K562 (cell line): Measurements from ENCODE around the gene LYPLA2. TPM values are rescaled to one million over a fixed set of nuclear protein-coding genes. Genes with fewer than 3 reads are reported as not detected.

ENCODE experiments used
- ARID3A ChIP-seq: IDR thresholded peaks from 2 replicates; pipeline ENCODE4 v1.6.1; 2012; ENCODE audit warnings: low read depth, low read length, improper control_type of control experiment, borderline replicate concordance
- CEBPB ChIP-seq: fragments of 450-650 bp; IDR thresholded peaks from 2 replicates; pipeline ENCODE4 v1.6.1; 2016; ENCODE audit warnings: missing genetic modification characterization, missing compliant biosample characterization
- ETS1 ChIP-seq: conservative IDR thresholded peaks from 2 replicates; pipeline ENCODE4 v1.6.1; 2011; ENCODE audit warnings: low read depth, mild to moderate bottlenecking, low read length; ENCODE audit not compliant: control insufficient read depth
- FOXO4 ChIP-seq: fragments of 450-650 bp; formaldehyde crosslinking; IDR thresholded peaks from 2 replicates; pipeline ENCODE4 v1.4.0; 2020; ENCODE audit warnings: mild to moderate bottlenecking, moderate library complexity
- HMGXB4 ChIP-seq: sonication (generic); formaldehyde crosslinking; IDR thresholded peaks from 2 replicates; pipeline ENCODE4 v1.8.1; 2023; ENCODE audit warnings: mild to moderate bottlenecking, missing genetic modification reagents
- JUNB ChIP-seq: fragments of 450-650 bp; formaldehyde crosslinking; conservative IDR thresholded peaks from 2 replicates; pipeline ENCODE4 v1.4.0; 2020; ENCODE audit warnings: mild to moderate bottlenecking
- NONO ChIP-seq, 2 experiments: fragments of 200-400 bp in 1 of 2; fragments of 450-650 bp in 1 of 2; formaldehyde crosslinking in 1 of 2; IDR thresholded peaks; 2 replicates each; pipeline ENCODE4 v1.6.1; 2017; ENCODE audit warnings: low read depth in 2 of 2, mild to moderate bottlenecking in 2 of 2, moderate library complexity in 2 of 2, low read length in 1 of 2
- PCBP2 ChIP-seq: fragments of 200-400 bp; formaldehyde crosslinking; IDR thresholded peaks from 2 replicates; pipeline ENCODE4 v1.6.1; 2018; ENCODE audit warnings: low read length, low read depth, mild to moderate bottlenecking, moderate library complexity; ENCODE audit not compliant: poor library complexity, severe bottlenecking
- SETDB1 ChIP-seq: IDR thresholded peaks from one replicate; pipeline ENCODE4 v1.6.1; 2012; ENCODE audit warnings: low read length, control low read depth, inconsistent platforms
- SP2 ChIP-seq: IDR thresholded peaks from 2 replicates; pipeline ENCODE4 v1.6.1; 2011; ENCODE audit warnings: mild to moderate bottlenecking, low read depth, low read length, moderate library complexity; ENCODE audit not compliant: poor library complexity, severe bottlenecking; ENCODE audit errors: extremely low read depth
- STAT5B ChIP-seq: fragments of 250-450 bp; sonication (Bioruptor Pico); IDR thresholded peaks from 2 replicates; pipeline ENCODE4 v1.8.0; 2021; ENCODE audit warnings: mild to moderate bottlenecking, inconsistent platforms
- TFAM ChIP-seq: fragments of 250-450 bp; sonication (Bioruptor Pico); conservative IDR thresholded peaks from 2 replicates; pipeline ENCODE4 v1.5.0; 2021; ENCODE audit warnings: mild to moderate bottlenecking, moderate library complexity
- U2AF1 ChIP-seq: fragments of 200-400 bp; formaldehyde crosslinking; optimal IDR thresholded peaks from 2 replicates; pipeline ENCODE3; 2017; ENCODE audit warnings: mild to moderate bottlenecking, low read depth, low read length, moderate library complexity
- ZBTB1 ChIP-seq: sonication (generic); formaldehyde crosslinking; IDR thresholded peaks from 2 replicates; pipeline ENCODE4 v1.8.1; 2023; ENCODE audit warnings: missing genetic modification reagents, low read depth, mild to moderate bottlenecking, borderline replicate concordance
- ZNF12 ChIP-seq: sonication (generic); formaldehyde crosslinking; IDR thresholded peaks from 2 replicates; pipeline ENCODE4 v1.4.0; 2020; ENCODE audit warnings: mild to moderate bottlenecking, missing genetic modification reagents
- ZNF24 ChIP-seq: fragments of 450-650 bp; IDR thresholded peaks from 2 replicates; pipeline ENCODE4 v1.6.1; 2016
- ZNF445 ChIP-seq: fragments of 250-450 bp; sonication (Bioruptor Pico); IDR thresholded peaks from 2 replicates; pipeline ENCODE4 v1.4.0; 2020; ENCODE audit warnings: low read depth, mild to moderate bottlenecking, moderate library complexity
- polyA plus RNA-seq, 8 experiments: library from polyadenylated mRNA; depleted of rRNA in 4 of 8; stranded (reverse) in 5 of 8; unstranded in 3 of 8; fragments of >200 nt; fragmentation: Nextera tagmentation in 2 of 8; fragmentation: Illumina TruSeq in 1 of 8; extraction: Ambion mirVana in 2 of 8; extraction: Trizol in 1 of 8; gene quantifications; 2 replicates each; pipeline versions ENCODE4 v1.2.1 to v1.2.3, GENCODE V29; 2011 to 2014; ENCODE audit warnings: inconsistent platforms in 1 of 8, missing spikeins in 1 of 8
- total RNA-seq, 7 experiments: library from RNA; depleted of rRNA in 6 of 7; stranded (reverse); fragments of >200 nt in 6 of 7; fragmentation: Illumina TruSeq in 2 of 7; extraction: Trizol in 2 of 7; gene quantifications; 2 replicates each; pipeline versions ENCODE4 v1.2.1 to v1.2.3, GENCODE V29; 2011 to 2021; ENCODE audit warnings: low replicate concordance in 1 of 7

LYPLA2 gene
- total and polyA plus RNA-seq, 9 of the 15 experiments (the other 6 are each of a cell fraction or from before 2014, with no cell fraction given): 3.9 to 128 (median 60.1) TPM

GRCh38 chr1:23790696-23791515 is at the start of gene LYPLA2 (continued):
- TF ChIP-seq FOXO4 (CRISPR knock-in tag) (no peak; the same call in 1 of the 2 replicates), JUNB (CRISPR knock-in tag) (no peak), ZNF445 (CRISPR knock-in tag) (no peak), ZNF24 (no peak), SETDB1 (no peak), CEBPB (no peak), HMGXB4 (CRISPR knock-in tag) (peak; percentile 55; the same call in 1 of the 2 replicates), ARID3A (no peak), ETS1 (peak; percentile 75; the same call in 1 of the 2 replicates), TFAM (no peak), PCBP2 (no peak), ZNF12 (peak; percentile 43; the same call in 1 of the 2 replicates), NONO (IDR thresholded peaks at IDR 0.05; ENCODE audit: low read depth in 2 of 2, low read length in 1 of 2) (0 out of 4 replicates have a peak, but pooled peaks of 1 of the 2 experiments have one; percentile 48), U2AF1 (no peak), ZBTB1 (CRISPR knock-in tag) (no peak), SP2 (no peak), STAT5B (CRISPR knock-in tag) (no peak)
